ENCODE data around the gene RPS29. TPM values are rescaled to one million over a fixed set of nuclear protein-coding genes. Genes with fewer than 3 reads are reported as not detected.

The RPS29 gene
- total RNA-seq, 1 experiment from 2014 or later, result 948 TPM

DNA sequence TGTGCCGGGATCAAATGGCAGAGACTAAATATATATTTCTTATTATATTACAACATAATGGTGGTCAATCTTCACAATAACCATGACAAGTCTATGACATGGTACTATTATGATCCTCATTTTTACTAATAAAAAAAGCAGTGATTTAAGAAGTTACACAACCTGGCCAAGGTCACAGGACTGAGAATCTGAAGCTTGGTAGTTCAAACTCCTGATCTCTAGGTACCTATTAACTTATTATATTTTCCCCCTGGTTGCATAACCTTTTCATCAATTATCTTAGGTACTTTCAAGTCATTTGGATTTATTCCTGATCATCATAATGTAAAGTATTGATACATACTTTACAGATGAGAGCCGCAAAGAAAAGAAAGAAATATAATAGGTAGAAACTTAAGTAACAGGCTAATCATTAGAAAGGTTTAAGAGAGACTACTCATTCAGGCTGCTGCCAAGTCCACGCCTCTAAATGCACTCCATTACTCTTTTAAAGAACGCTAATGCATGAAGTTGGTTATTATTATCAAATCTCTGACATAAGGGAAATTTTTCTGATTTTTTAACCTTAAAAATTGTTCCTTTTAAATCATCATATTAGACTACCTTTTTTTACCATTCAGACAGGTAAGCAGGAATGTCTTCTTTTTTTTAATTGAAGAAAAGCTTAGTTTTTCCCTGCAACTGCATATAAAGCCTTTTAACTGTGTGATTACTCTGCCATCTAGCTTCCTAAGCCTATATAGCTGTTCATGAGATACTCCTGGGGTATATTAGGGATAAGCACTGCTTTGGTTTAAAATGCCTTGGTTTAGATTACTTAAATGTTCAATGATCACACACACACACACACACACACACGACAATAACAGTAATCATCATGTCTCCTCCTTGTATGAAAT, 35.6 kb downstream of the RPS29 start:
- H3K36me3 Mint-ChIP-seq (ENCODE audit: insufficient read depth, unreplicated experiment), result no peaks in the 10 kb centered on the region
- no peak overlapping the region for H3K4me3 Mint-ChIP-seq (ENCODE audit: low read depth, unreplicated experiment)
- no TSS peak for BruUV-seq (replicated peaks)
- TF ChIP-seq, protein P1, sequence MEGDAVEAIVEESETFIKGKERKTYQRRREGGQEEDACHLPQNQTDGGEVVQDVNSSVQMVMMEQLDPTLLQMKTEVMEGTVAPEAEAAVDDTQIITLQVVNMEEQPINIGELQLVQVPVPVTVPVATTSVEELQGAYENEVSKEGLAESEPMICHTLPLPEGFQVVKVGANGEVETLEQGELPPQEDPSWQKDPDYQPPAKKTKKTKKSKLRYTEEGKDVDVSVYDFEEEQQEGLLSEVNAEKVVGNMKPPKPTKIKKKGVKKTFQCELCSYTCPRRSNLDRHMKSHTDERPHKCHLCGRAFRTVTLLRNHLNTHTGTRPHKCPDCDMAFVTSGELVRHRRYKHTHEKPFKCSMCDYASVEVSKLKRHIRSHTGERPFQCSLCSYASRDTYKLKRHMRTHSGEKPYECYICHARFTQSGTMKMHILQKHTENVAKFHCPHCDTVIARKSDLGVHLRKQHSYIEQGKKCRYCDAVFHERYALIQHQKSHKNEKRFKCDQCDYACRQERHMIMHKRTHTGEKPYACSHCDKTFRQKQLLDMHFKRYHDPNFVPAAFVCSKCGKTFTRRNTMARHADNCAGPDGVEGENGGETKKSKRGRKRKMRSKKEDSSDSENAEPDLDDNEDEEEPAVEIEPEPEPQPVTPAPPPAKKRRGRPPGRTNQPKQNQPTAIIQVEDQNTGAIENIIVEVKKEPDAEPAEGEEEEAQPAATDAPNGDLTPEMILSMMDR (IDR thresholded peaks at IDR 0.05; ENCODE audit: unreplicated experiment), result no peak
- H3K9me3 Mint-ChIP-seq (ENCODE audit: low read depth, unreplicated experiment), result no peaks in the 10 kb centered on the region
- intact Hi-C loops (cut with micrococcal nuclease; ENCODE audit: unreplicated experiment), result no loop called here
- H3K4me1 Mint-ChIP-seq (ENCODE audit: low read depth, unreplicated experiment), result no peaks in the 10 kb centered on the region
- DNase-seq, result no peak
- H3K27ac Mint-ChIP-seq (ENCODE audit: unreplicated experiment), result no peak overlapping the region
- CTCF ChIA-PET, result interaction anchor here (1.5 to 1.6 kb wide), 3 partner anchors 52 to 89 kb away, joined by 3 to 13 read pairs (median 4); no protein-coding TSS in a partner anchor
- peaks cover 9% of the 10 kb centered on the region for H3K27me3 Mint-ChIP-seq (ENCODE audit: unreplicated experiment)

- Mint-ChIP-seq H3K9me3 (ENCODE audit: low read depth, unreplicated experiment) (no peaks in the 10 kb centered on the region), H3K4me3 (ENCODE audit: low read depth, unreplicated experiment) (no peak overlapping the region), H3K27ac (ENCODE audit: unreplicated experiment) (no peak overlapping the region), H3K36me3 (ENCODE audit: insufficient read depth, unreplicated experiment) (no peaks in the 10 kb centered on the region), H3K4me1 (ENCODE audit: low read depth, unreplicated experiment) (no peaks in the 10 kb centered on the region), H3K27me3 (ENCODE audit: unreplicated experiment) (peaks cover 14% of the 10 kb centered on the region)
- DNase-seq, result no peak
- TF ChIP-seq, protein P1 (IDR thresholded peaks at IDR 0.05; ENCODE audit: unreplicated experiment), result no peak
- BruUV-seq (replicated peaks), result no TSS peak
- intact Hi-C loops (cut with micrococcal nuclease; ENCODE audit: unreplicated experiment), result loop anchor here (5.0 kb wide), 1 partner anchor 88 kb away; no protein-coding TSS in a partner anchor
- CTCF ChIA-PET, result interaction anchor here (1.5 to 1.6 kb wide), 2 partner anchors 52 to 88 kb away, joined by 3 to 4 read pairs; no protein-coding TSS in a partner anchor
Observed at GRCh38 chr14:49549881-49550280, 36.3 kb downstream of the RPS29 start.

- CTCF ChIA-PET, result interaction anchor here (1.6 kb wide), 1 partner anchor 88 kb away, joined by 4 read pairs; no protein-coding TSS in a partner anchor
- Mint-ChIP-seq H3K4me3 (ENCODE audit: low read depth, unreplicated experiment) (no peak overlapping the region), H3K36me3 (ENCODE audit: insufficient read depth, unreplicated experiment) (no peaks in the 10 kb centered on the region), H3K9me3 (ENCODE audit: low read depth, unreplicated experiment) (no peaks in the 10 kb centered on the region), H3K27ac (ENCODE audit: unreplicated experiment) (no peak overlapping the region), H3K4me1 (ENCODE audit: low read depth, unreplicated experiment) (no peaks in the 10 kb centered on the region), H3K27me3 (ENCODE audit: unreplicated experiment) (peaks cover 18% of the 10 kb centered on the region)
- BruUV-seq (replicated peaks), result no TSS peak
- DNase-seq, result no peak
- TF ChIP-seq, protein P1 (IDR thresholded peaks at IDR 0.05; ENCODE audit: unreplicated experiment), result no peak
- intact Hi-C loops (cut with micrococcal nuclease; ENCODE audit: unreplicated experiment), result loop anchor here (5.0 kb wide), 1 partner anchor 87 kb away; no protein-coding TSS in a partner anchor
Observed at GRCh38 chr14:49549446-49549845, 36.7 kb downstream of the RPS29 start.

DNA sequence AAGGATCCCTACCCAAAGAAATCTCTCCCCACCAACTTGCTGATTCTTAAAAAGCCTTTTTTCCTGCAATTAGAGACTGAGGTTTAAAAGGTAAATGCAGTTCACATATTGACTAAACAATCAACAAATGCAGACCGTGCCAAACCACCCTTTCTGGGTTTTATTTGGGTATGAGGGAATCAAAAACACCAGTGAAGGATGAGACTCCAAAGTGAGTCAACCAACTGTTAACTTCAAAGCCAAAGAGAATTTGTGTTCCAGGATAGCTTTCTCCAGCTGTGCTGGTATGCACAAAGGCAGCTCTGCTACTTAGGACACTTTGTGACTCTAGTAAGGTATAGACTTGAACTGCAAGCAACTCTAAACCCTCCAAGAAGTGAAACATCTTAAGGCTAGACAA, 39.4 kb downstream of the RPS29 start:
- no peaks in the 10 kb centered on the region for H3K36me3 Mint-ChIP-seq (ENCODE audit: insufficient read depth, unreplicated experiment)
- intact Hi-C loops (cut with micrococcal nuclease; ENCODE audit: unreplicated experiment), result loop anchor here (5.0 kb wide), 1 partner anchor 84 kb away; no protein-coding TSS in a partner anchor
- H3K27ac Mint-ChIP-seq (ENCODE audit: unreplicated experiment), result no peak overlapping the region
- CTCF ChIA-PET, result no interaction called here
- H3K4me3 Mint-ChIP-seq (ENCODE audit: low read depth, unreplicated experiment), result no peak overlapping the region
- peaks cover 13% of the 10 kb centered on the region for H3K27me3 Mint-ChIP-seq (ENCODE audit: unreplicated experiment)
- no peaks in the 10 kb centered on the region for H3K4me1 Mint-ChIP-seq (ENCODE audit: low read depth, unreplicated experiment)
- TF ChIP-seq, protein P1 (IDR thresholded peaks at IDR 0.05; ENCODE audit: unreplicated experiment), result no peak
- BruUV-seq (replicated peaks), result no TSS peak
- DNase-seq, result no peak
- no peaks in the 10 kb centered on the region for H3K9me3 Mint-ChIP-seq (ENCODE audit: low read depth, unreplicated experiment)
